GM12878 (cell line): Measurements from ENCODE around the gene COQ10B. TPM values are rescaled to one million over a fixed set of nuclear protein-coding genes. Genes with fewer than 3 reads are reported as not detected.

ENCODE experiments used
- ATAC-seq: fragments of 200-7000 bp; cut with Tn5 transposase; 3 replicates; pipeline ENCODE4 v1.9.1; 2020; ENCODE audit warnings: mild to moderate bottlenecking, moderate library complexity
- BruUV-seq: library from RNA; stranded (reverse); fragments of 400-500 nt; replicated peaks from 2 replicates; lab custom pipeline; 2021; lab: Mats Ljungman, UMichigan
- CTCF ChIA-PET: fragments of 300-600 bp; sonication (Branson Sonifier 250); formaldehyde crosslinking; extraction: SDS; loops from one replicate; lab custom pipeline; 2021; ENCODE audit warnings: inconsistent platforms; lab: Yijun Ruan, JAX
- POLR2A ChIA-PET: fragments of 350-600 bp; formaldehyde crosslinking; extraction: SDS; loops from one replicate; lab custom pipeline; 2021; ENCODE audit warnings: inconsistent platforms; lab: Charles Lee
- RAD21 ChIA-PET: fragments of 300-600 bp; sonication (Branson Sonifier 250); formaldehyde crosslinking; loops from one replicate; lab custom pipeline; 2023; ENCODE audit warnings: antibody characterized with exemption; ENCODE audit not compliant: unreplicated experiment; lab: Charles Lee
- SMC1A ChIA-PET: fragments of 300-600 bp; sonication (Branson Sonifier 250); formaldehyde crosslinking; loops from one replicate; lab custom pipeline; 2023; ENCODE audit not compliant: unreplicated experiment, uncharacterized antibody; lab: Charles Lee
- DNase-seq: peaks from one replicate; pipeline ENCODE4 v3.0.0-alpha.2; 2011; ENCODE audit warnings: low read depth, low spot score
- FAIRE-seq: peaks from 3 replicates; lab custom pipeline; 2011; peaks lifted over from hg19 to GRCh38; lab: Jason Lieb, UNC
- H2AFZ ChIP-seq: 2 replicates; pipeline ENCODE4 v1.6.0; 2011; ENCODE audit warnings: low read depth, low read length, control low read depth; ENCODE audit not compliant: control insufficient read depth
- H3K27ac ChIP-seq: 2 replicates; pipeline ENCODE4 v1.5.1; 2011; ENCODE audit warnings: control low read depth; ENCODE audit not compliant: control insufficient read depth, insufficient read depth
- H3K27me3 ChIP-seq, 2 experiments: replicated peaks in 1 of 2; 2 replicates each; pipeline versions ENCODE4 v1.6.0 to v1.6.1; 2011; ENCODE audit warnings: low read length in 1 of 2; ENCODE audit not compliant: control insufficient read depth in 2 of 2, insufficient read depth in 2 of 2
- H3K36me3 ChIP-seq, 2 experiments: 2 replicates each; pipeline ENCODE4 v1.5.1; 2011; ENCODE audit warnings: low read length in 1 of 2; ENCODE audit not compliant: control insufficient read depth in 2 of 2, insufficient read depth in 2 of 2
- H3K4me1 ChIP-seq: 2 replicates; pipeline ENCODE4 v1.6.1; 2011; ENCODE audit warnings: mild to moderate bottlenecking, low read length, moderate library complexity, mixed read lengths; ENCODE audit not compliant: control insufficient read depth, insufficient read depth
- H3K4me2 ChIP-seq: 2 replicates; pipeline ENCODE4 v1.6.0; 2011; ENCODE audit warnings: control low read depth; ENCODE audit not compliant: control insufficient read depth, insufficient read depth
- H3K4me3 ChIP-seq: fragments of 200-600 bp; sonication (generic); 2 replicates; pipeline ENCODE4 v1.5.1; 2016
- H3K79me2 ChIP-seq: 2 replicates; pipeline ENCODE4 v1.6.0; 2011; ENCODE audit warnings: low read length; ENCODE audit not compliant: control insufficient read depth, insufficient read depth
- H3K9ac ChIP-seq: 2 replicates; pipeline ENCODE4 v1.8.0; 2011; ENCODE audit warnings: low read length, control low read depth, mixed read lengths; ENCODE audit not compliant: control insufficient read depth, insufficient read depth
- H3K9me3 ChIP-seq: replicated peaks from 3 replicates; pipeline ENCODE4 v1.5.1; 2011; ENCODE audit warnings: mild to moderate bottlenecking, low read length; ENCODE audit not compliant: control insufficient read depth, insufficient read depth
- H4K20me1 ChIP-seq: 2 replicates; pipeline ENCODE4 v1.6.0; 2011; ENCODE audit not compliant: control insufficient read depth, insufficient read depth
- CREM ChIP-seq: IDR thresholded peaks from 2 replicates; pipeline ENCODE4 v1.6.1; 2014; ENCODE audit warnings: antibody characterized with exemption, low read depth
- DPF2 ChIP-seq: fragments of 450-650 bp; IDR thresholded peaks from 2 replicates; pipeline ENCODE4 v1.6.1; 2017; ENCODE audit warnings: mild to moderate bottlenecking
- E4F1 ChIP-seq: fragments of 450-650 bp; IDR thresholded peaks from 2 replicates; pipeline ENCODE4 v1.6.1; 2018; ENCODE audit warnings: borderline replicate concordance, mild to moderate bottlenecking; ENCODE audit not compliant: partially characterized antibody
- EGR1 ChIP-seq, 2 experiments: IDR thresholded peaks; 1 replicate in 1 of 2; 2 replicates in 1 of 2; pipeline ENCODE4 v1.6.1; 2011 to 2012; ENCODE audit warnings: low read depth in 2 of 2, low read length in 2 of 2, borderline replicate concordance in 1 of 2, mild to moderate bottlenecking in 1 of 2, moderate library complexity in 1 of 2
- EZH2 ChIP-seq: IDR thresholded peaks from 2 replicates; pipeline ENCODE4 v1.6.1; 2012; ENCODE audit warnings: low read depth, mild to moderate bottlenecking, control low read depth, inconsistent platforms, low read length, borderline replicate concordance; ENCODE audit not compliant: control insufficient read depth
- HDAC6 ChIP-seq: fragments of 200-600 bp; sonication (generic); IDR thresholded peaks from one replicate; pipeline ENCODE4 v1.8.0; 2017; ENCODE audit warnings: antibody characterized with exemption; ENCODE audit not compliant: unreplicated experiment
- IRF3 ChIP-seq: fragments of 450-650 bp; IDR thresholded peaks from 2 replicates; pipeline ENCODE4 v1.6.1; 2014; ENCODE audit warnings: mild to moderate bottlenecking
- MYC ChIP-seq: IDR thresholded peaks from 2 replicates; pipeline ENCODE4 v1.6.1; 2011; ENCODE audit warnings: mild to moderate bottlenecking, low read length, moderate library complexity, inconsistent platforms; ENCODE audit not compliant: insufficient read depth, insufficient replicate concordance, insufficient read length, severe bottlenecking
- PML ChIP-seq: IDR thresholded peaks from 2 replicates; pipeline ENCODE4 v1.6.1; 2012; ENCODE audit warnings: low read length, inconsistent platforms
- RUNX3 ChIP-seq: IDR thresholded peaks from 2 replicates; pipeline ENCODE4 v1.6.1; 2012; ENCODE audit warnings: low read length, inconsistent platforms
- SP1 ChIP-seq: IDR thresholded peaks from one replicate; pipeline ENCODE4 v1.6.1; 2011; ENCODE audit warnings: low read depth, low read length
- SUZ12 ChIP-seq: fragments of 200-600 bp; sonication (generic); IDR thresholded peaks from one replicate; pipeline ENCODE4 v1.6.1; 2018; ENCODE audit warnings: antibody characterized with exemption, mild to moderate bottlenecking; ENCODE audit not compliant: unreplicated experiment
- TCF3 ChIP-seq: IDR thresholded peaks from 2 replicates; pipeline ENCODE4 v1.6.1; 2012; ENCODE audit warnings: low read depth, mild to moderate bottlenecking, low read length, borderline replicate concordance; ENCODE audit not compliant: insufficient read depth
- TCF7 ChIP-seq: IDR thresholded peaks from 2 replicates; pipeline ENCODE4 v1.6.1; 2014; ENCODE audit warnings: antibody characterized with exemption, borderline replicate concordance
- ZNF384 ChIP-seq: IDR thresholded peaks from 2 replicates; pipeline ENCODE4 v1.6.1; 2012; ENCODE audit warnings: low read depth, mild to moderate bottlenecking, low read length, improper control_type of control experiment, borderline replicate concordance
- ZNF592 ChIP-seq: fragments of 450-650 bp; IDR thresholded peaks from 2 replicates; pipeline ENCODE4 v1.6.1; 2017; ENCODE audit warnings: mild to moderate bottlenecking, moderate library complexity
- ZSCAN29 ChIP-seq: fragments of 450-650 bp; IDR thresholded peaks from 2 replicates; pipeline ENCODE4 v1.6.1; 2017; ENCODE audit warnings: mild to moderate bottlenecking, moderate library complexity
- WGBS: methylation state at CpG from one replicate; pipeline ENCODE4 v1.1.6; 2016; ENCODE audit warnings: low lambda C conversion rate; ENCODE audit not compliant: insufficient replicate concordance, insufficient coverage; ENCODE audit errors: missing lambda C conversion rate; 5-methylcytosine and 5-hydroxymethylcytosine counted together
- in situ Hi-C: fragments of 300-500 bp; cut with MboI; formaldehyde crosslinking; loops from 9 replicates; pipeline ENCODE4 v1.14.3; 2018; ENCODE audit warnings: mixed read lengths
- intact Hi-C: fragments of 100-400 bp; cut with micrococcal nuclease; formaldehyde crosslinking; loops from one replicate; pipeline ENCODE4 v1.14.2; 2022; ENCODE audit not compliant: unreplicated experiment
- polyA plus RNA-seq, 11 experiments: library from polyadenylated mRNA; depleted of rRNA in 4 of 11; unstranded in 6 of 11; stranded (reverse) in 5 of 11; fragments of >200 nt; fragmentation: Nextera tagmentation in 4 of 11; fragmentation: Illumina TruSeq in 1 of 11; extraction: Ambion mirVana in 4 of 11; extraction: Trizol in 1 of 11; gene quantifications; 1 replicate in 1 of 11; 2 replicates in 10 of 11; pipeline versions ENCODE4 v1.2.1 to v1.2.3, GENCODE V29; 2011 to 2016; ENCODE audit warnings: inconsistent platforms in 2 of 11, missing spikeins in 2 of 11, low read depth in 1 of 11
- total RNA-seq, 4 experiments: library from RNA; depleted of rRNA in 3 of 4; stranded (reverse); fragments of >200 nt in 3 of 4; fragmentation: Illumina TruSeq in 1 of 4; extraction: Trizol in 1 of 4; gene quantifications; 2 replicates each; pipeline versions ENCODE4 v1.2.1 to v1.2.3, GENCODE V29; 2013 to 2021

Gene COQ10B
- total and polyA plus RNA-seq, 10 of the 15 experiments (the other 5 are each of a cell fraction or from before 2014, with no cell fraction given): 3.6 to 23.2 (median 13.2) TPM

- ATAC-seq (no peak), DNase-seq (no peak), FAIRE-seq (no peak)
- H3K79me2 ChIP-seq: peaks cover 51% of the 10 kb centered on the region
- ChIA-PET POLR2A (interaction anchor here (1.0 to 1.1 kb wide), 3 partner anchors 21 to 44 kb away, joined by 3 read pairs; no protein-coding TSS in a partner anchor), SMC1A (interaction anchor here (1.1 to 1.2 kb wide), 2 partner anchors 10 to 62 kb away, joined by 3 to 4 read pairs; no protein-coding TSS in a partner anchor), RAD21 (interaction anchor here (1.0 kb wide), 1 partner anchor 41 kb away, joined by 3 read pairs; no protein-coding TSS in a partner anchor), CTCF (no interaction called here)
- H4K20me1 ChIP-seq: 0 out of 2 replicates have a peak, but pooled peaks cover 3% of the 10 kb centered on the region
- no peaks in the 10 kb centered on the region; the same call in 2 of the 3 replicates for H3K9me3 ChIP-seq
- H3K27me3 ChIP-seq: no peaks in the 10 kb centered on the region
- intact Hi-C loops (loop anchor here (5.0 kb wide), 1 partner anchor 252 kb away; the partner anchor contains the start of gene MARS2), in situ Hi-C loops (loop anchor here (5.0 kb wide), 1 partner anchor 48 kb away; no protein-coding TSS in a partner anchor)
- H2AFZ ChIP-seq: no peak overlapping the region
- no peak overlapping the region for H3K9ac ChIP-seq
- peaks cover 0 to 6% of the 10 kb centered on the region in 2 experiments; a peak in 1 of 4 replicates for H3K36me3 ChIP-seq
- no peaks in the 10 kb centered on the region for H3K4me1 ChIP-seq
- H3K4me3 ChIP-seq: peak overlapping the region; percentile 94
- WGBS: 67% methylated on average over 2 of the region's 2 CpGs
- no peak overlapping the region for H3K27ac ChIP-seq
- no TSS peak for BruUV-seq
- H3K4me2 ChIP-seq: peak overlapping the region; percentile 36
- TF ChIP-seq EZH2: no peak
- TF ChIP-seq IRF3: no peak
- TF ChIP-seq TCF7: no peak
- no peak for TF ChIP-seq RUNX3
- no peak for TF ChIP-seq SP1
- no peak for TF ChIP-seq PML
- no peak for TF ChIP-seq MYC
- TF ChIP-seq E4F1: no peak
- no peak for TF ChIP-seq TCF3
- TF ChIP-seq EGR1 (IDR thresholded peaks at IDR 0.05; ENCODE audit: borderline replicate concordance in 1 of 2, low read depth in 2 of 2, low read length in 2 of 2): no peak
- TF ChIP-seq ZNF592: no peak
- TF ChIP-seq ZNF384: no peak
- TF ChIP-seq DPF2: no peak
- TF ChIP-seq CREM: no peak
- TF ChIP-seq ZSCAN29: no peak
- no peak for TF ChIP-seq SUZ12
- no peak for TF ChIP-seq HDAC6
These were observed 1.6 kb downstream of the COQ10B start for GRCh38 chr2:197454923-197455322.
